Fibroblast of villous mesenchyme (primary cell): ENCODE results near the gene SOX5. TPM values are rescaled to one million over a fixed set of nuclear protein-coding genes. Genes with fewer than 3 reads are reported as not detected.
A peak's percentile ranks its signal among the peaks of the same experiment; 100 is the strongest.

ENCODE experiments used
- DNase-seq: peaks from one replicate; pipeline ENCODE4 v3.0.0-alpha.2; 2010; ENCODE audit warnings: low read depth
- H3K4me3 ChIP-seq: 2 replicates; pipeline ENCODE4 v1.5.1; 2011; ENCODE audit warnings: low read depth, mild to moderate bottlenecking, low read length
- total RNA-seq: library from RNA; depleted of rRNA; stranded (reverse); fragments of >200 nt; gene quantifications from 2 replicates; pipeline ENCODE4 v1.2.3, GENCODE V29; 2012
- TF ChIP-seq, protein P1 (sequence below): IDR thresholded peaks from 2 replicates; pipeline ENCODE4 v1.5.1; 2012; ENCODE audit warnings: low read depth, mild to moderate bottlenecking, low read length; ENCODE audit not compliant: insufficient read depth

Gene SOX5
- total RNA-seq, 1 donor, result 13.8 TPM

DNA sequence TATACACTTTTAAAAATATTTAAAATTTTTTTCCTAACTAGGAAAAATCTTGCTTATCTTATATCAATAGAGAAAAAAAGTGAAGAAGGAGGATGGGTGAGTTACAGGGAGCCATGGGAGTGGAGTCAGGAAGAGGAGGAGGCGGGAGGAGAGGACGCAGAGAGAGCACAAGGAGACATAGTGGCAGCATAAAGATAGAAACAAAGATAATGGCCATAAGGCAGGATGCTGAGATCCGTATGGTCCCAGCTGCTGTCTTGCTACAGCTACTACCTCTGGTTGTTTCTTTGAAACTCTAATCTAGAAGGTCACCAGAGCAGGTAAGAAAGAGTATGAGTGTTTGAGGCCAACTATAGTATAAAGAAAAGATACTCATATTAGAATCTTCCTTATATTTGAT is 2.6 kb upstream of the SOX5 start:
- H3K4me3 ChIP-seq, result no peak overlapping the region
- TF ChIP-seq, protein P1, sequence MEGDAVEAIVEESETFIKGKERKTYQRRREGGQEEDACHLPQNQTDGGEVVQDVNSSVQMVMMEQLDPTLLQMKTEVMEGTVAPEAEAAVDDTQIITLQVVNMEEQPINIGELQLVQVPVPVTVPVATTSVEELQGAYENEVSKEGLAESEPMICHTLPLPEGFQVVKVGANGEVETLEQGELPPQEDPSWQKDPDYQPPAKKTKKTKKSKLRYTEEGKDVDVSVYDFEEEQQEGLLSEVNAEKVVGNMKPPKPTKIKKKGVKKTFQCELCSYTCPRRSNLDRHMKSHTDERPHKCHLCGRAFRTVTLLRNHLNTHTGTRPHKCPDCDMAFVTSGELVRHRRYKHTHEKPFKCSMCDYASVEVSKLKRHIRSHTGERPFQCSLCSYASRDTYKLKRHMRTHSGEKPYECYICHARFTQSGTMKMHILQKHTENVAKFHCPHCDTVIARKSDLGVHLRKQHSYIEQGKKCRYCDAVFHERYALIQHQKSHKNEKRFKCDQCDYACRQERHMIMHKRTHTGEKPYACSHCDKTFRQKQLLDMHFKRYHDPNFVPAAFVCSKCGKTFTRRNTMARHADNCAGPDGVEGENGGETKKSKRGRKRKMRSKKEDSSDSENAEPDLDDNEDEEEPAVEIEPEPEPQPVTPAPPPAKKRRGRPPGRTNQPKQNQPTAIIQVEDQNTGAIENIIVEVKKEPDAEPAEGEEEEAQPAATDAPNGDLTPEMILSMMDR, result no peak
- no peak for DNase-seq

DNA sequence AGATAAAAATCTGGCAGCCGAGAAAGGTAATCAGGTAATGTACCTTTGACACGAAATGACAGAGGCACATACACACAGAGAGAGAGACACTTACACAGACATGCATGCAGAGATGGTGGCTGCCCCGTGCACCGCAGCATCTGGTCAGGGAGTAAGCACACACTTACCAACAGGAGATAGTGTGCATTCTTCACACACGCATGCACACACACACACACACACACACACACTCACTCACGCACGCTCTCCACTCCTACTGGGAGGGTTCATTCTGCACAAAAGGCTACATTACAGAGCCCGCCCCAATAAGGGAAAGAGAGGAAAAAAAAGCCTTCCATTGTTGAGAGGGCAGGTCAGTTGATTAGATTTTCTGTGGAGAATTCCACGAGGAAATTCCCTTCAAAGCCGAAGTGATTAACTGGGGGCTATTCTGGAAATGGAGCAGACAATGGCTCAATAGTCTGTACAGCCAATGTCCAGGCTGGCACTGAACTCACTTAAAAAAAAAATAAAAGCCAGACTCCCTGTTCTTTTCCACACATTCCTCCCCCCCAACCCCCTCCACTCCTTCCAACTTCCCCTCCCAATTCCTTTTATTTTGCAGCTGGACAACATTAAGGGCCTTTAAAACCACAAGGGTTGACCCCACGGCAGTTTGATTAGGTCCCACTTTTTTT is 1.4 kb upstream of the SOX5 start:
- DNase-seq, result peak; percentile 29
- peak overlapping the region; percentile 39 for H3K4me3 ChIP-seq
- TF ChIP-seq, protein P1, result no peak

DNA sequence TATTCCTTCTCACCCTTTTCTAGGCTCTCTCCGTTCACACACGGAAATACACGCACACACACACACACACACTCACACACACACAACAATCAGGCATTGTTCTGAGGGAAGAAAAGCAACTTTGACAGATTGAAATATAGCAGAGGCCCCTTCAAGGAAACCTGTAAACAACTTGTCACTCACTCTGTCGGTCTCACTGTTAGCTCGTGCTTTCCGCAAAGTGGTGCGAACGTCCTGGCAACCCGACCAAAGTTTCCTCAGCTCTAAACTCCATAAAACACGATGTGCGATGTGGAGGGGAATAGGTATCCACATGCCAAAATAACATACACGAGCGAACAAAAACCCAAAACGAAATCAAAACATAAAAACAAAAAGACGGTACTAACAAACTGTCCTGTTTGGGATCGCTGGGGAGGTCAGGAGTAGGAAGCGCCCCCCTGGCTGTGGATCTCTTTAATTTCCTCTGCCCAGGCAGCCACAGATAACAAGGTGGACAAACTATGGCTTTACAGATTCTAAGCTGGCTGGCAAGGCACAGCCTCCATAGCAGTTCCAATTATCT is 822 bp upstream of the SOX5 start:
- TF ChIP-seq, protein P1, result no peak
- H3K4me3 ChIP-seq, result peak overlapping the region; percentile 39
- peak; percentile 18 for DNase-seq

DNA sequence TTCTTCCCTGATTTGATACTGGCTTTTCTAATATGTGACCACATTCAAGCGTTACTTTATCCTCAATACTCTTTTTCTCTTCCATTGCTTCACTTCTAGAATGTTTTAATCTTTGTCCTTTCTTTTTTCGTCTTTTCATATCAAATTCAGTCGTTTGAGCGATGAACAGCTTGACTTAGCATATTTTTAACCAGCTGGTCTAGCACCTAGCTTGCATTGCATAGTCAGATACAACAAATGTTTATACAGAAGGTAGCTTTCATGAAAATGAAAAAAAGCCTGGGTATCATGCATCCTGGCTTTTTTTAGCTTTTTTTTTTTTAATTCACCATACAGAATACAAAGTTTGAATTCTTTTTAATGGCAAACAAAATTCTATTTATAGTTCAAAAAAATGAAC is 1.2 kb downstream of the SOX5 start:
- H3K4me3 ChIP-seq, result no peak overlapping the region
- DNase-seq, result no peak
- TF ChIP-seq, protein P1, result no peak

DNA sequence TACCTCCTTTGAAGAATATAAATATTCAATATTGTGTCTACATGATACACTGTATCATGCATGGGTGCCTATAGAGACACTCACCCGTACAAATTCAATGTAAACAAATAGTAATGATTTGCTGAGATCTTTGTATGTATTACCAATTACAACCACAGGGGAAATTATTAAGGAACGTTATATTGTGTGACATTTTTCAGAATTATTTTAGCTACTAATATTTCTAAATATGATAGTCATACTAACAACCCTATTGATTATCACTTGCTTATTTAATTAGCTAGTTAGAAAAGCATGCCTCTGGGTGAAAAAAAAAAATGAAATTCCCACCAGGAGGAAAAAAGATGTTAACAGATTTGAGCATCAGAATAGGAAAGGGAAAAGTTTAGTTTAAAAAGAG is 2.1 kb downstream of the SOX5 start:
- no peak overlapping the region for H3K4me3 ChIP-seq
- no peak for DNase-seq
- TF ChIP-seq, protein P1, result no peak

DNA sequence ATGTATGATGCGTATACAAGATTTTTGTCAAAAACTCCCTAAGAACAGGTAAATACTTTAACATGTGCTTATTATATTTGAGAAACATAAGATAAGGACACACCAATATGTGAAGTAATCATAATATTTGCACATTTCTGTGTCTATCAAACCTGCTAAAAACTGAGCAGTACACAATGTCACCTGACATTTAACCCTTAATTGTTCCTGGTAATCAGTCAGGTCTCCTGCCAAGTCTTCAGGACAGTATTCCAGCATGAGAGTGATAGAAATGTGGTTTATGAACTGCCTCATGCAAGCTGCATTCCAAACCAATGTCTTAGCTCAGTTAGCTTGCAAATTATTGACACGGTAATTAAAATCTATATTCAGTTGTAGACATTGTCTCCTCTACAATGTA is 4.2 kb downstream of the SOX5 start:
- TF ChIP-seq, protein P1, result no peak

More for the DNA sequence above, 4.2 kb downstream of the SOX5 start:
- DNase-seq, result no peak
- no peak overlapping the region for H3K4me3 ChIP-seq
